ENCODE measurements around the gene GRK2.

The GRK2 gene

GRCh38 chr11:67287355-67288197 lies 21.3 kb downstream of the GRK2 start:
- H3K27me3 ChIP-seq (ENCODE audit: insufficient read depth, low read depth, severe bottlenecking) = no peaks in the 10 kb centered on the region
- peak overlapping the region; percentile 98 for H3K27ac ChIP-seq
- no peaks in the 10 kb centered on the region for H3K9me3 ChIP-seq (ENCODE audit: severe bottlenecking)
- peak overlapping the region; percentile 78 for H3K4me3 ChIP-seq (ENCODE audit: low read depth, low read length)
- DNase-seq = no peak
- no peak for TF ChIP-seq CTCF (IDR thresholded peaks at IDR 0.05; ENCODE audit: low read depth, low read length)
- peaks cover 71% of the 10 kb centered on the region for H3K36me3 ChIP-seq

GRCh38 chr11:67288198-67288451 lies 21.9 kb downstream of the GRK2 start:
- TF ChIP-seq CTCF (IDR thresholded peaks at IDR 0.05; ENCODE audit: low read depth, low read length) = no peak

GRCh38 chr11:67288452-67289225 lies 22.4 kb downstream of the GRK2 start:
- H3K27me3 ChIP-seq (ENCODE audit: insufficient read depth, low read depth, severe bottlenecking) = no peaks in the 10 kb centered on the region
- peak; percentile 45 for TF ChIP-seq CTCF (IDR thresholded peaks at IDR 0.05; ENCODE audit: low read depth, low read length)
- peaks cover 67% of the 10 kb centered on the region for H3K36me3 ChIP-seq
- peak overlapping the region; percentile 98 for H3K27ac ChIP-seq
- DNase-seq = peak; percentile 87
- no peaks in the 10 kb centered on the region for H3K9me3 ChIP-seq (ENCODE audit: severe bottlenecking)
- H3K4me3 ChIP-seq (ENCODE audit: low read depth, low read length) = peak overlapping the region; percentile 78

More at GRCh38 chr11:67288198-67288451, 21.9 kb downstream of the GRK2 start:
- Histone ChIP-seq H3K4me3 (ENCODE audit: low read depth, low read length) (peak overlapping the region; percentile 78), H3K27ac (peak overlapping the region; percentile 98), H3K9me3 (ENCODE audit: severe bottlenecking) (no peaks in the 10 kb centered on the region), H3K36me3 (peaks cover 71% of the 10 kb centered on the region), H3K27me3 (ENCODE audit: insufficient read depth, low read depth, severe bottlenecking) (no peaks in the 10 kb centered on the region)
- DNase-seq = no peak

GRCh38 chr11:67289226-67289650 lies 23.0 kb downstream of the GRK2 start, which contains the start of gene ANKRD13D:
ANKRD13D (plus strand) TSS chr11:67289303; CDS start chr11:67289461, 158 bp downstream.
- Histone ChIP-seq H3K4me3 (ENCODE audit: low read depth, low read length) (peak within 1 kb of the TSS; percentile 78), H3K9me3 (ENCODE audit: severe bottlenecking) (no peaks in the 10 kb centered on the region), H3K36me3 (peaks cover 61% of the 10 kb centered on the region), H3K27ac (peak within 1 kb of the TSS; percentile 98), H3K27me3 (ENCODE audit: insufficient read depth, low read depth, severe bottlenecking) (no peaks in the 10 kb centered on the region)
- DNase-seq = no peak
- TF ChIP-seq CTCF (IDR thresholded peaks at IDR 0.05; ENCODE audit: low read depth, low read length) = 0 out of 2 replicates have a peak, but pooled peaks have one; percentile 4

GRCh38 chr11:67289651-67290479 lies 23.6 kb downstream of the GRK2 start:
- Histone ChIP-seq H3K9me3 (ENCODE audit: severe bottlenecking) (no peaks in the 10 kb centered on the region), H3K36me3 (peaks cover 59% of the 10 kb centered on the region), H3K27me3 (ENCODE audit: insufficient read depth, low read depth, severe bottlenecking) (no peaks in the 10 kb centered on the region), H3K4me3 (ENCODE audit: low read depth, low read length) (peak overlapping the region; percentile 50), H3K27ac (peak overlapping the region; percentile 77)
- DNase-seq = no peak
- TF ChIP-seq CTCF (IDR thresholded peaks at IDR 0.05; ENCODE audit: low read depth, low read length) = no peak
